C4-2B (cell line): Measurements from ENCODE around the gene CATSPERZ.

ENCODE experiments used
- CTCF ChIP-seq: fragments of 450-650 bp; conservative IDR thresholded peaks from 2 replicates; pipeline ENCODE4 v1.5.1; 2017; ENCODE audit warnings: mild to moderate bottlenecking
- ZFX ChIP-seq: fragments of 450-650 bp; IDR thresholded peaks from 2 replicates; pipeline ENCODE4 v1.6.1; 2017

DNA sequence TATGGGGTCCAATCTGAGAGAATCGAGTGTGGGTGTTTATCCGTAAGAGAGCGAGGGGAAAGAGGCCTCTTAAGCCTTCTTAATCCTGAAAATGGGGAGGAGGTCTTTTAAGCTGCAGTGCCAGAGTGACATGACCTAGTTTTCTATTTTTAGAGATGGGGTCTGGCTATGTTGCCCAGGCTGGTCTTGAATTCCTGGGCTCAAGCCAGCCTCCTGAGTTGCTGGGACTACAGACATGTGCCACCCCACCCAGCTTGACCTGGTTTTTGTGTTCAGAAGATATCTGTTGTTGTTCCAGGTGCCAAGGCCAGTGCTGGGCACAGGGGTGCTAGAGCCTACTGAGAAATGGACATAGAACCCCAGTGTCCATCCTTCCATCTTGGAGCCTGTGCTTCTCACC is 17.1 kb upstream of the CATSPERZ start:
- TF ChIP-seq CTCF (no peak), ZFX (no peak)
